GM20000 (cell line): ENCODE results near the gene PDS5A.
"Not testable (repeated sequence)": the region's sequence is repeated elsewhere in the genome, so short reads cannot be mapped to it uniquely, and the experiment has no call there.

Experiments used
- DNase-seq: peaks from one replicate; pipeline ENCODE4 v3.0.0; 2012; ENCODE audit warnings: low spot score
- CTCF ChIP-seq: IDR thresholded peaks from 2 replicates; pipeline ENCODE4 v1.5.1; 2012; ENCODE audit warnings: mild to moderate bottlenecking, control low read depth; ENCODE audit errors: extremely low read depth, missing control alignments

PDS5A gene

GRCh38 chr4:39998659-39999345 lies 21.1 kb upstream of the PDS5A start:
- TF ChIP-seq CTCF, result no peak
- DNase-seq, result no peak

GRCh38 chr4:39996811-39997210 lies 19.1 kb upstream of the PDS5A start:
- DNase-seq, result no peak
- no peak for TF ChIP-seq CTCF

GRCh38 chr4:39994406-39994805 lies 16.7 kb upstream of the PDS5A start:
- TF ChIP-seq CTCF, result no peak
- no peak for DNase-seq

- DNase-seq, result not testable (repeated sequence)
Observed at GRCh38 chr4:39989381-39989780, 11.7 kb upstream of the PDS5A start.

- no peak for TF ChIP-seq CTCF
- no peak for DNase-seq
Observed at GRCh38 chr4:39987485-39987884, 9.8 kb upstream of the PDS5A start.

- TF ChIP-seq CTCF, result no peak
- DNase-seq, result no peak
Observed at GRCh38 chr4:39978904-39979303, 1.2 kb upstream of the PDS5A start.

GRCh38 chr4:39978378-39978775 lies 666 bp upstream of the PDS5A start:
- TF ChIP-seq CTCF, result no peak
- no peak for DNase-seq

- TF ChIP-seq CTCF, result no peak
- DNase-seq, result peak; percentile 71
Observed at GRCh38 chr4:39976945-39977488, 694 bp downstream of the PDS5A start.
